Measurements from ENCODE around the gene CERS3.

DNA sequence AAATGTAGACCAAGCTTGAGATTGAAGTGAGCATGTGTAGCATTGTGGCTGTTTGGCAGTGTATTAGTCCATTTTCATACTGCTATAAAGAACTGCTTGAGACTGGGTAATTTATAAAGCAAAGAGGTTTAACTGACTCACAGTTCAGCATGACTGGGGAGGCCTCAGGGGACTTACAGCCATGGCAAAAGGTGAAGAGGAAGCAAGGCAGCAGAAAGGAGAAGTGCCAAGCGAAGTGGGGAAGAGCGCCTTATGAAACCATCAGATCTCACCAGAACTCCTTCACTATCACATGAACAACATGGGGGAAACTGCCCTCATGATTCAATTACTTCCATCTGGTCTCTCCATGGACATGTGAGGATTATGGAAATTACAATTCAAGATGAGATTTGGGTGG is 8.6 kb upstream of the CERS3 start:
- TF ChIP-seq CTCF (IDR thresholded peaks at IDR 0.05) (no peak), POLR2A (IDR thresholded peaks at IDR 0.05) (no peak)
